ENCODE results near the gene FAF1.

GRCh38 chr1:50681931-50682330 is 278.1 kb downstream of the FAF1 start:
- TF ChIP-seq, protein P1, sequence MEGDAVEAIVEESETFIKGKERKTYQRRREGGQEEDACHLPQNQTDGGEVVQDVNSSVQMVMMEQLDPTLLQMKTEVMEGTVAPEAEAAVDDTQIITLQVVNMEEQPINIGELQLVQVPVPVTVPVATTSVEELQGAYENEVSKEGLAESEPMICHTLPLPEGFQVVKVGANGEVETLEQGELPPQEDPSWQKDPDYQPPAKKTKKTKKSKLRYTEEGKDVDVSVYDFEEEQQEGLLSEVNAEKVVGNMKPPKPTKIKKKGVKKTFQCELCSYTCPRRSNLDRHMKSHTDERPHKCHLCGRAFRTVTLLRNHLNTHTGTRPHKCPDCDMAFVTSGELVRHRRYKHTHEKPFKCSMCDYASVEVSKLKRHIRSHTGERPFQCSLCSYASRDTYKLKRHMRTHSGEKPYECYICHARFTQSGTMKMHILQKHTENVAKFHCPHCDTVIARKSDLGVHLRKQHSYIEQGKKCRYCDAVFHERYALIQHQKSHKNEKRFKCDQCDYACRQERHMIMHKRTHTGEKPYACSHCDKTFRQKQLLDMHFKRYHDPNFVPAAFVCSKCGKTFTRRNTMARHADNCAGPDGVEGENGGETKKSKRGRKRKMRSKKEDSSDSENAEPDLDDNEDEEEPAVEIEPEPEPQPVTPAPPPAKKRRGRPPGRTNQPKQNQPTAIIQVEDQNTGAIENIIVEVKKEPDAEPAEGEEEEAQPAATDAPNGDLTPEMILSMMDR (conservative IDR thresholded peaks at IDR 0.05; ENCODE audit: low read depth, low read length), result no peak
- no peak for TF ChIP-seq EZH2 (IDR thresholded peaks at IDR 0.05; ENCODE audit: borderline replicate concordance, low read depth, low read length, poor library complexity, severe bottlenecking)
